ENCODE results near the gene KLF7.

Gene KLF7

GRCh38 chr2:207159002-207159401, 6.7 kb downstream of the KLF7 start:
- H3K4me3 ChIP-seq (ENCODE audit: insufficient read depth, low read depth, low read length), result no peak overlapping the region
- H3K9me3 ChIP-seq (ENCODE audit: control insufficient read depth, low read length), result no peaks in the 10 kb centered on the region
- peaks cover 7% of the 10 kb centered on the region for H3K27me3 ChIP-seq (ENCODE audit: control insufficient read depth, insufficient read depth, low read length, poor library complexity, severe bottlenecking)
- 93 to 97% methylated on average over 4 of the region's 4 CpGs for WGBS, 2 experiments
- peaks cover 39% of the 10 kb centered on the region for H3K4me1 ChIP-seq (ENCODE audit: control insufficient read depth, insufficient read depth, low read length)
- no peaks in the 10 kb centered on the region for H3K36me3 ChIP-seq (ENCODE audit: control insufficient read depth, insufficient read depth, low read length)
- no peak overlapping the region for H3K27ac ChIP-seq (ENCODE audit: insufficient read depth, low read depth, low read length, poor library complexity, severe bottlenecking)

DNA sequence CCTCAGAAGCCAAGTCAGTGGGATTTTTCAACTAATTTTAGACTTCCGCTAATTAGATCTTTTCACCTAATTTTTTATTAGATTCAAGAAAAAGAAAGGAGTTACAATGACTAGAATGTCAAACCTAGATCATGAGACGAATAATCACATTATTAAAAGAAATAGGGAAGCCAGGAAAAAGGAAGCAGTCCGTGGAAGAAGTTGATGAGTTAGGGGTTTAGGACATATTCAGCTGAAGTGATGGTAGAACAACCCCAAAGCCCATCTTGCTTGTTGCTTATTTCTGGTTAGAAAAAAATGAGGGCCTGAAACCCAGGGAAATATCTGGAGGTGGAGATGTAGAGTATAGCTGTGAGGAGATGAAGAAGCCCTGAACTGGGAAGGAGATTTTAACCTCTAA, 8.0 kb downstream of the KLF7 start:
- 93 to 95% methylated on average over 2 to 3 of the region's 3 CpGs for WGBS, 2 experiments

GRCh38 chr2:207157162-207157481, 8.6 kb downstream of the KLF7 start:
- Histone ChIP-seq H3K4me3 (ENCODE audit: insufficient read depth, low read depth, low read length) (no peak overlapping the region), H3K36me3 (ENCODE audit: control insufficient read depth, insufficient read depth, low read length) (no peaks in the 10 kb centered on the region), H3K4me1 (ENCODE audit: control insufficient read depth, insufficient read depth, low read length) (peaks cover 40% of the 10 kb centered on the region), H3K27ac (ENCODE audit: insufficient read depth, low read depth, low read length, poor library complexity, severe bottlenecking) (no peak overlapping the region), H3K9me3 (ENCODE audit: control insufficient read depth, low read length) (no peaks in the 10 kb centered on the region), H3K27me3 (ENCODE audit: control insufficient read depth, insufficient read depth, low read length, poor library complexity, severe bottlenecking) (no peaks in the 10 kb centered on the region)
- WGBS, 2 experiments, result 92 to 97% methylated on average over 1 of the region's 1 CpG

More for the DNA sequence above, 8.0 kb downstream of the KLF7 start:
- Histone ChIP-seq H3K9me3 (ENCODE audit: control insufficient read depth, low read length) (no peaks in the 10 kb centered on the region), H3K4me3 (ENCODE audit: insufficient read depth, low read depth, low read length) (no peak overlapping the region), H3K27me3 (ENCODE audit: control insufficient read depth, insufficient read depth, low read length, poor library complexity, severe bottlenecking) (no peaks in the 10 kb centered on the region), H3K27ac (ENCODE audit: insufficient read depth, low read depth, low read length, poor library complexity, severe bottlenecking) (no peak overlapping the region), H3K4me1 (ENCODE audit: control insufficient read depth, insufficient read depth, low read length) (peaks cover 38% of the 10 kb centered on the region), H3K36me3 (ENCODE audit: control insufficient read depth, insufficient read depth, low read length) (no peaks in the 10 kb centered on the region)

DNA sequence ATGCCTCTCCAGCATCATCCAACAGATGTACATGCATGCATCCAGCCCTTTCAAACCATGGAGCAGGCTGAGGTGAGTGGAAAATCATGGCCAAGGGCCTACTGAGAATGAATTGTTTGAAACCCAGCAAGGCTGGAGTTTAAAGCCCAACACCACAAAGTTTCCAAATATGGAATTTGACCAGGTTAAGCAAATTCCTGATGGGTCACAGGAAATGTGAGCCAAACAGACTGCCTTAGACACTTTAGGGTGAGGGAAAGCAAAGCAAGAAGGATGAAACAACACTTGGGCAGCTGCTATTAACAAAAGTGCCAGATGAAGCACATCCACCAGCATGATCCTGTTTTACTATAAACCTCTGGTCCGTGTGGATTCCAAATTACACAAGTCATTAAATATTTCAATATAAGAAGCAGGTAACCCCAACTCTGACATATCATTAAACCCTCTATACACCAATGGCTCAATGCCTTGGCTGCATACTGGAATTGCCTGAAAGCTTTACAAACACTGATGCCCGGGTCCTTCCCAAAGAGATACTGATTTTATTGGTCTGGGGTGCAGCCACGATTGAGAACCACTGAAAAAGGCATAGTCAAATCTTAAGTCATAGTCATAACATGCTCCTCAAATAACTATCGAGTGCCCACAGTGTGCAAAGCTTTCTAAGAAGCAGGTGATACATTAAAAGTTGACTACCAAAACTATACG, 9.1 kb downstream of the KLF7 start:
- H3K4me3 ChIP-seq (ENCODE audit: insufficient read depth, low read depth, low read length), result no peak overlapping the region
- no peaks in the 10 kb centered on the region for H3K36me3 ChIP-seq (ENCODE audit: control insufficient read depth, insufficient read depth, low read length)
- no peaks in the 10 kb centered on the region for H3K27me3 ChIP-seq (ENCODE audit: control insufficient read depth, insufficient read depth, low read length, poor library complexity, severe bottlenecking)
- no peaks in the 10 kb centered on the region for H3K9me3 ChIP-seq (ENCODE audit: control insufficient read depth, low read length)
- 91 to 97% methylated on average over 4 of the region's 5 CpGs for WGBS, 2 experiments
- peaks cover 43% of the 10 kb centered on the region for H3K4me1 ChIP-seq (ENCODE audit: control insufficient read depth, insufficient read depth, low read length)
- H3K27ac ChIP-seq (ENCODE audit: insufficient read depth, low read depth, low read length, poor library complexity, severe bottlenecking), result no peak overlapping the region

- Histone ChIP-seq H3K36me3 (ENCODE audit: control insufficient read depth, insufficient read depth, low read length) (no peaks in the 10 kb centered on the region), H3K4me3 (ENCODE audit: insufficient read depth, low read depth, low read length) (no peak overlapping the region), H3K9me3 (ENCODE audit: control insufficient read depth, low read length) (no peaks in the 10 kb centered on the region), H3K4me1 (ENCODE audit: control insufficient read depth, insufficient read depth, low read length) (peaks cover 42% of the 10 kb centered on the region), H3K27me3 (ENCODE audit: control insufficient read depth, insufficient read depth, low read length, poor library complexity, severe bottlenecking) (no peaks in the 10 kb centered on the region), H3K27ac (ENCODE audit: insufficient read depth, low read depth, low read length, poor library complexity, severe bottlenecking) (no peak overlapping the region)
- 69 to 70% methylated on average over 11 of the region's 11 CpGs for WGBS, 2 experiments
Measured at GRCh38 chr2:207155516-207156444, 10.0 kb downstream of the KLF7 start.

- Histone ChIP-seq H3K4me3 (ENCODE audit: insufficient read depth, low read depth, low read length) (no peak overlapping the region), H3K4me1 (ENCODE audit: control insufficient read depth, insufficient read depth, low read length) (peaks cover 45% of the 10 kb centered on the region), H3K9me3 (ENCODE audit: control insufficient read depth, low read length) (no peaks in the 10 kb centered on the region), H3K36me3 (ENCODE audit: control insufficient read depth, insufficient read depth, low read length) (no peaks in the 10 kb centered on the region), H3K27ac (ENCODE audit: insufficient read depth, low read depth, low read length, poor library complexity, severe bottlenecking) (no peak overlapping the region), H3K27me3 (ENCODE audit: control insufficient read depth, insufficient read depth, low read length, poor library complexity, severe bottlenecking) (no peaks in the 10 kb centered on the region)
- 88 to 95% methylated on average over 4 of the region's 4 CpGs for WGBS, 2 experiments
Measured at GRCh38 chr2:207154556-207155510, 10.9 kb downstream of the KLF7 start.

GRCh38 chr2:207153266-207153975, 12.3 kb downstream of the KLF7 start:
- Histone ChIP-seq H3K9me3 (ENCODE audit: control insufficient read depth, low read length) (no peaks in the 10 kb centered on the region), H3K27ac (ENCODE audit: insufficient read depth, low read depth, low read length, poor library complexity, severe bottlenecking) (no peak overlapping the region), H3K27me3 (ENCODE audit: control insufficient read depth, insufficient read depth, low read length, poor library complexity, severe bottlenecking) (no peaks in the 10 kb centered on the region), H3K36me3 (ENCODE audit: control insufficient read depth, insufficient read depth, low read length) (no peaks in the 10 kb centered on the region), H3K4me1 (ENCODE audit: control insufficient read depth, insufficient read depth, low read length) (peaks cover 53% of the 10 kb centered on the region), H3K4me3 (ENCODE audit: insufficient read depth, low read depth, low read length) (no peak overlapping the region)
- no CpG with 5 or more reads among the region's 1 CpG for WGBS, 2 experiments

GRCh38 chr2:207151048-207151447, 14.7 kb downstream of the KLF7 start:
- Histone ChIP-seq H3K27ac (ENCODE audit: insufficient read depth, low read depth, low read length, poor library complexity, severe bottlenecking) (no peak overlapping the region), H3K9me3 (ENCODE audit: control insufficient read depth, low read length) (no peaks in the 10 kb centered on the region), H3K27me3 (ENCODE audit: control insufficient read depth, insufficient read depth, low read length, poor library complexity, severe bottlenecking) (no peaks in the 10 kb centered on the region), H3K4me3 (ENCODE audit: insufficient read depth, low read depth, low read length) (no peak overlapping the region), H3K36me3 (ENCODE audit: control insufficient read depth, insufficient read depth, low read length) (no peaks in the 10 kb centered on the region), H3K4me1 (ENCODE audit: control insufficient read depth, insufficient read depth, low read length) (peaks cover 56% of the 10 kb centered on the region)
- WGBS, 2 experiments, result 66 to 67% methylated on average over 6 of the region's 6 CpGs

DNA sequence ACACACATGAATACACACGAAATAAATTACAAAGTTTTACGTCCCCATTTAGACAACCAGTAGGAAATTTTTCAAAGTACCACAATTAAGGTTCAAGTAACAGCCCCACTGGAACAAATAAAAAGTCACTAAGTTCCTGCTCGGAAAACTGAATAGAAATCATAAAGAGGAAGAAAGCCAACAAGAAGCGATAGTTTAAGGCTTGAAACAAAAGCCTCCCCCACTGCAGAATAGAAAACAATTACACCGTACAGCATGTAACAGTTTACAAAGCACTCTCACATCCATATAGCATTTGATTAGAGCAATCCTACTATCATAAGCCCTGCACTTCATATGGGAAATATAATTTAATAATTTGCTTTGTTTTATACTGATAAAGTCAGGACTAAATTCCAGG, 15.5 kb downstream of the KLF7 start:
- Histone ChIP-seq H3K4me3 (ENCODE audit: insufficient read depth, low read depth, low read length) (no peak overlapping the region), H3K4me1 (ENCODE audit: control insufficient read depth, insufficient read depth, low read length) (peaks cover 56% of the 10 kb centered on the region), H3K27ac (ENCODE audit: insufficient read depth, low read depth, low read length, poor library complexity, severe bottlenecking) (no peak overlapping the region)

More for the DNA sequence above, 15.5 kb downstream of the KLF7 start:
- no peaks in the 10 kb centered on the region for H3K27me3 ChIP-seq (ENCODE audit: control insufficient read depth, insufficient read depth, low read length, poor library complexity, severe bottlenecking)
- H3K9me3 ChIP-seq (ENCODE audit: control insufficient read depth, low read length), result no peaks in the 10 kb centered on the region
- no peaks in the 10 kb centered on the region for H3K36me3 ChIP-seq (ENCODE audit: control insufficient read depth, insufficient read depth, low read length)
- WGBS, 2 experiments, result 62 to 78% methylated on average over 5 of the region's 5 CpGs

Measured in ectodermal cell (in vitro differentiated cells).